Measurements from ENCODE around the gene ASCC3.

- TF ChIP-seq POLR2AphosphoS5 (IDR thresholded peaks at IDR 0.05; ENCODE audit: low read depth, low read length) (no peak), PAX5 (IDR thresholded peaks at IDR 0.05; ENCODE audit: insufficient read depth, low read length, severe bottlenecking) (no peak), TAF1 (IDR thresholded peaks at IDR 0.05; ENCODE audit: low read depth, low read length) (no peak)
These were observed 8.2 kb upstream of the ASCC3 start for GRCh38 chr6:100889351-100889750.

Measured in GM12891 (cell line).